ENCODE results near the gene MAPK10. TPM values are rescaled to one million over a fixed set of nuclear protein-coding genes. Genes with fewer than 3 reads are reported as not detected.

MAPK10 gene
- total RNA-seq, 4 donors from 2014 or later: 8.3 to 40.9 (median 23.3) TPM

DNA sequence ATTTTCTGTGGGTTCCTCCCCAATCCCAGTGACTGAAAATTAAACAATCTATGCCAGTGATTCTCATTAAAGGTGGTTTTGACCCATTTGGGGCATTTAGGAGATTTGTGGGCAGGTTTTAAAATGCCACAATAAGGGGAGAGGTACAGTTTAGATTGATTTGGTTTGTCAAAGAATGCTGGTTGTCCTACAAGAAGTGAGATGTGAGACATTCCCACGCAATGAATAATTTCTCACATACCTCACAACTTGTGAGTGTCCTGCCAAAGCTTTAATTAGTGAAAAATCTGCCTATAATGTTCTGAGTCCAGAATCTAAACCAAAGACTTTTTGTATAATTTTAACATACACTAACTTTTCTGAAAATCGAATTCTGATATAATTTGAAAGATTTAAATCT, 199.4 kb downstream of the MAPK10 start:
- WGBS, 2 donors (ENCODE audit: low coverage in 1 of 2): 64 to 88% methylated on average over 2 of the region's 2 CpGs
- no peak for TF ChIP-seq EP300 (IDR thresholded peaks at IDR 0.05)

DNA sequence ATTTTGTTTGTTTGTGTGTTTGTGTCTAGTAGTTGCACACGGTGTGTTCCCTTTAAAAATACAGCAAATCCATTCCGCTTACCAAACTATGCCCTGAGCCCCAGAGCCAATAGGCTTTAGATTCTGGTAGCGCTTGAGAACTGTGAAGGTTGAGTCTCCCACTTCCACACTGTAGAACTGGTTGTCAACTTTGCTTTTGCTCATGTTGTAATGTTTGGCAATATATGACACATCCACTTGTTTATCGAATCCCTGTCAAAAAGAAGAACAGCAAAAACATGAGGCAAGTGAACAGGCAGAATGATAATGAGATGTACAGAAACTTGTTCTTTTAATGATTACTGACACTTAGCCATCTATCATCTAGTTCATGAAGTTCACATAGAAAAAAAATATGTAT, 200.6 kb downstream of the MAPK10 start:
- Histone ChIP-seq H3K27me3 (no peaks in the 10 kb centered on the region), H3K4me3 (no peak overlapping the region), H3K27ac (no peak overlapping the region), H3K4me1 (no peaks in the 10 kb centered on the region), H3K9me3 (no peaks in the 10 kb centered on the region), H3K36me3 (no peaks in the 10 kb centered on the region)
- no peak for TF ChIP-seq EP300 (IDR thresholded peaks at IDR 0.05)
- TF ChIP-seq, protein P1, sequence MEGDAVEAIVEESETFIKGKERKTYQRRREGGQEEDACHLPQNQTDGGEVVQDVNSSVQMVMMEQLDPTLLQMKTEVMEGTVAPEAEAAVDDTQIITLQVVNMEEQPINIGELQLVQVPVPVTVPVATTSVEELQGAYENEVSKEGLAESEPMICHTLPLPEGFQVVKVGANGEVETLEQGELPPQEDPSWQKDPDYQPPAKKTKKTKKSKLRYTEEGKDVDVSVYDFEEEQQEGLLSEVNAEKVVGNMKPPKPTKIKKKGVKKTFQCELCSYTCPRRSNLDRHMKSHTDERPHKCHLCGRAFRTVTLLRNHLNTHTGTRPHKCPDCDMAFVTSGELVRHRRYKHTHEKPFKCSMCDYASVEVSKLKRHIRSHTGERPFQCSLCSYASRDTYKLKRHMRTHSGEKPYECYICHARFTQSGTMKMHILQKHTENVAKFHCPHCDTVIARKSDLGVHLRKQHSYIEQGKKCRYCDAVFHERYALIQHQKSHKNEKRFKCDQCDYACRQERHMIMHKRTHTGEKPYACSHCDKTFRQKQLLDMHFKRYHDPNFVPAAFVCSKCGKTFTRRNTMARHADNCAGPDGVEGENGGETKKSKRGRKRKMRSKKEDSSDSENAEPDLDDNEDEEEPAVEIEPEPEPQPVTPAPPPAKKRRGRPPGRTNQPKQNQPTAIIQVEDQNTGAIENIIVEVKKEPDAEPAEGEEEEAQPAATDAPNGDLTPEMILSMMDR (IDR thresholded peaks at IDR 0.05): no peak
- TF ChIP-seq POLR2AphosphoS5 (IDR thresholded peaks at IDR 0.05): no peak
- TF ChIP-seq POLR2A (IDR thresholded peaks at IDR 0.05): no peak
- WGBS, 2 donors (ENCODE audit: low coverage in 1 of 2): 86 to 100% methylated on average over 4 of the region's 4 CpGs
- ATAC-seq: no peak

More for the DNA sequence above, 199.4 kb downstream of the MAPK10 start:
- Histone ChIP-seq H3K9me3 (no peaks in the 10 kb centered on the region), H3K27me3 (no peaks in the 10 kb centered on the region), H3K4me1 (no peaks in the 10 kb centered on the region), H3K27ac (no peak overlapping the region), H3K4me3 (no peak overlapping the region), H3K36me3 (no peaks in the 10 kb centered on the region)
- no peak for ATAC-seq

DNA sequence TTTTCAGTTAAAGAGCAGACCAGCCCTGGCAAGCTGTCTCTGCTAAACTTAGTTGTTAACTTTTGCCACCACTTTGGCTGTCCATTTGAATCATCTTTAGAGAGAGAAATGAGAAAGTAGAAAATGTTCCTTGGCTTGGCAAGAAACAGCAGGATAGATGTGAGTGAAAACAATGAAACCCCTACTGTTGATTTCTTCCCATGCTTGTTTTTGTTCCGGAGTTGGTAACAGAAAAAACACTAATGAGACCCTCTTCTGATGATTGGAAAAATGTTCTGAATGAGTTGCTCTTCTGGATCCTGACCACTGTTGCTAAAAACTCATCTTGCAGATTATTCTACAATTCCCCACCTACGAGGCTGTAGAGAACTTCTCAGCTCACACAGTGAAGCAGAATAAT, 203.3 kb downstream of the MAPK10 start:
- no peak for ATAC-seq
- Histone ChIP-seq H3K4me1 (no peaks in the 10 kb centered on the region), H3K27ac (no peak overlapping the region), H3K27me3 (no peaks in the 10 kb centered on the region), H3K4me3 (no peak overlapping the region), H3K36me3 (no peaks in the 10 kb centered on the region), H3K9me3 (no peaks in the 10 kb centered on the region)
- TF ChIP-seq, protein P1 (IDR thresholded peaks at IDR 0.05): no peak
- no peak for TF ChIP-seq POLR2AphosphoS5 (IDR thresholded peaks at IDR 0.05)
- TF ChIP-seq POLR2A (IDR thresholded peaks at IDR 0.05): no peak
- TF ChIP-seq EP300 (IDR thresholded peaks at IDR 0.05): no peak
- 77 to 82% methylated on average over 2 of the region's 2 CpGs for WGBS, 2 donors (ENCODE audit: low coverage in 1 of 2)

DNA sequence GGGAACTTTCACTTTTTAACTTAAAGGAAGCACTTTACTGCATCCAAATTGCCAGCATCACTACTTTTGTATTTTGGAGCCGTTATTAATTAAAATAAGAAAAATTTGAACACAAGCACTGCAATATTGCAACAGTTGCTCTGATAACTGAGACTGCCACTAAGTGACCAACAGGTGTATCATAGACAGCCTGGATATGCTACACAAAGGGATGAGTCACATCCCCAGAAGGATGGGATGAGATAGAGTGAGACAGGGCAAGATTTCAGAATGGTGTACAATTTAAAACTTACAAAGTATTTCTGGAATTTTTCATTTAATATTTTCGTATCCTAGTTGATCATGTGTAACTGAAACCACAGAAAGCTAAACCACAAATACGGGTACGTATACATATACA, 204.1 kb downstream of the MAPK10 start:
- 75 to 91% methylated on average over 4 of the region's 4 CpGs for WGBS, 2 donors (ENCODE audit: low coverage in 1 of 2)
- Histone ChIP-seq H3K27me3 (no peaks in the 10 kb centered on the region), H3K4me3 (no peak overlapping the region), H3K9me3 (no peaks in the 10 kb centered on the region), H3K4me1 (no peaks in the 10 kb centered on the region), H3K36me3 (no peaks in the 10 kb centered on the region), H3K27ac (no peak overlapping the region)
- TF ChIP-seq POLR2A (IDR thresholded peaks at IDR 0.05) (no peak), EP300 (IDR thresholded peaks at IDR 0.05) (no peak), POLR2AphosphoS5 (IDR thresholded peaks at IDR 0.05) (no peak)
- TF ChIP-seq, protein P1 (IDR thresholded peaks at IDR 0.05): no peak
- ATAC-seq: no peak

DNA sequence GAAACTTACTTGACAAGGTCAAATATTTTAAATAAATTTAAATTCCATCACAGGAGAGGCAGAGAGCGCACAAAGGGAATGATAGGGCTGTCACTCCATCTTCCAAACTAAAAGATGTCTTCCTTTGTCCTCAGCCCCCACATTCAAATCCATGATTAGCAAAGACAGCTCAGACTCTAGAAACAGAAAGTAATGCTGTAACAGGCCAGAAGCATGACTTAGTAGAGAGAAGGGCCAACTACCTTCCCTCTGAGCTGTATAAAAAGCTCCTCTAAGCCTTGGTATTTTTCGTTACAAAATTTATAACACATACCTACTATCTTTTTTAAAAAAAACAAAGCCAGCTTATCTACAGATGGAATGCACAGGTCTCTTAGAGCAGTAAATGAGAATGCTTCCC, 207.4 kb downstream of the MAPK10 start:
- ATAC-seq: no peak

More for the DNA sequence above, 207.4 kb downstream of the MAPK10 start:
- H3K27me3 ChIP-seq: no peaks in the 10 kb centered on the region
- TF ChIP-seq POLR2A (IDR thresholded peaks at IDR 0.05): no peak
- no peak for TF ChIP-seq EP300 (IDR thresholded peaks at IDR 0.05)
- no peak for TF ChIP-seq POLR2AphosphoS5 (IDR thresholded peaks at IDR 0.05)
- TF ChIP-seq, protein P1 (IDR thresholded peaks at IDR 0.05): no peak
- no peaks in the 10 kb centered on the region for H3K36me3 ChIP-seq
- H3K27ac ChIP-seq: no peak overlapping the region
- no peak overlapping the region for H3K4me3 ChIP-seq
- no peaks in the 10 kb centered on the region for H3K9me3 ChIP-seq
- 28 to 63% methylated on average over 2 of the region's 2 CpGs for WGBS, 2 donors (ENCODE audit: low coverage in 1 of 2)
- no peaks in the 10 kb centered on the region for H3K4me1 ChIP-seq
